Adipose tissue (tissue), 3 donors: ENCODE results near the gene FXN. TPM values are rescaled to one million over a fixed set of nuclear protein-coding genes. Genes with fewer than 3 reads are reported as not detected.
"Not testable (repeated sequence)": the region's sequence is repeated elsewhere in the genome, so short reads cannot be mapped to it uniquely, and the experiment has no call there.

Experiments used
- H3K27ac ChIP-seq: one replicate; pipeline ENCODE4 v1.5.1; 2013; ENCODE audit warnings: low read depth, low read length
- WGBS, 3 donors: extraction: QIAGEN DNeasy Blood & Tissue Kit; methylation state at CpG; one replicate each; pipeline ENCODE4 v1.1.7; 2013; 5-methylcytosine and 5-hydroxymethylcytosine counted together
- polyA plus RNA-seq, 3 donors: library from polyadenylated mRNA; stranded (reverse); fragments of 200-250 nt; gene quantifications; one replicate each; pipeline ENCODE4 v1.2.3, GENCODE V29; 2013
- donor health status: healthy with polysubstance abuse.
- donor health status: Bipolar disorder and iron deficiency.
- donor health status: healthy.

FXN gene
- polyA plus RNA-seq, 3 donors: 8.3 to 15.2 (median 12.1) TPM

DNA sequence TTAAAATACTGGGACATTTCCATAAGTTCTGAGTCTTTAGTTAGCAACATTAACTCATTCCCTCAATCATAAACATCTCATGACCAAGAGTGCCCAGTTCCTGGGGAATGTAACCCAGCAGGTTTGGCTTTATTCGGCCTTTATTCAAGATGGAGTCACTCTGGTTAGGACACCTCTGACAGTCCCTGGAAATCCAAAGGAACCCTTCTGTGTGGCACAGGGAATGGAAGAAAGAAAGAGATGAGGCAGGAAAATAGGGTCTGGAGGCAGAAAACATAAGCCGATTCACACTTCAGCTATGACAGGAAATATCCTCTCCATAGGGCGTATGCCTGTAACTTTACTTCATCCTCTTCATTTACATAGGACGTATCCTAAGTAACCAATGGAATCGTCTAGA is 53.5 kb downstream of the FXN start:
- WGBS, 3 donors: 88 to 95% (median 93%) methylated on average over 5 of the region's 5 CpGs
- H3K27ac ChIP-seq: no peak overlapping the region

DNA sequence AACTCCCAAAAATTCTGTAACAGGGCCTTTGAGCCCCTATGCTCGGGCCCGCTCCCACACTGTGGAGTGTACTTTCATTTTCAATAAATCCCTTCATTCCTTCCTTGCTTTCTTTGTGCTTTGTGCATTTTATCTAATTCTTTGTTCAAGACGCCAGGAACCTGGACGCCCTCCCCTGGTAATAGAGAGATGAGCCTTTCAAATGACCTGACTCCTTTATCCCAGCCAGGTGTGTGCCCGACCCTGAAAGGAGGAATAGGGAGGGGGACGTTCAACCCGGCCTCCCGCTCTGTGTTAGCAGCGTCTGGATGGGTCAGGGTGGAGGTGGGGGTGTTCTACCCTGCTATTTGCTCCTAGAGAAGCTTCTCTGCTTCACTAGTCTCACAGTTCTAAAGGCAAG is 53.9 kb downstream of the FXN start:
- no peak overlapping the region for H3K27ac ChIP-seq
- 73 to 91% (median 90%) methylated on average over 9 of the region's 9 CpGs for WGBS, 3 donors

DNA sequence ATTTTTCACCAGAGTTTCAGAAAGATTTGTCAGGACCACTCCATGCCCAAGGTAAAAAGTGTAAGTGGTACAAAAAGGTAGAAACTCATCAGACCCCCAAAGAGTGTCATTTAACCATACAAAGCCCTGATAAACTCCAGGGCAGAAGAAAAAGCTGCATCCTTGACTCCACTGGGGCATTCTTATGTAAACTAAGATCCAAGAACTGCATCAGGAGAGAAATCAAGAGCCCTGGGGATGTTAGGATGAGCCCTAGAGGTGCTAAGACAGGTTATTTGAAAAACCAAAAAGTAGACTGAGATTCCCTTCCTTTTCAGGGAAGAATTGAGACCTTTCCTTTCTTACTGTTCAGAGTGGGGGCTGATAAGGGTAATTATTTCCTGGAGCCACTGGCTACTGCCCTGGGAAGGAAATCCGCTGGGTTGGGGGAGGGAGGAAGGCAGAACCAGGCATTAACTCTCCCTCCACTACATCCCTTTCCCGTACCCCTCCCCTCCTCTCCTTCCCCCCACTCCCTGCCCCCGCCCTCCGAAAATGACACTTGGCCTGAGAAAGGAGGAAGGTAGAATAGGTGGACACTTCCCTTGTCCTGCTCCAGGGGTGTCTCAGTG is 54.7 kb downstream of the FXN start:
- no peak overlapping the region for H3K27ac ChIP-seq
- WGBS, 3 donors: 49 to 78% (median 73%) methylated on average over 4 of the region's 4 CpGs

DNA sequence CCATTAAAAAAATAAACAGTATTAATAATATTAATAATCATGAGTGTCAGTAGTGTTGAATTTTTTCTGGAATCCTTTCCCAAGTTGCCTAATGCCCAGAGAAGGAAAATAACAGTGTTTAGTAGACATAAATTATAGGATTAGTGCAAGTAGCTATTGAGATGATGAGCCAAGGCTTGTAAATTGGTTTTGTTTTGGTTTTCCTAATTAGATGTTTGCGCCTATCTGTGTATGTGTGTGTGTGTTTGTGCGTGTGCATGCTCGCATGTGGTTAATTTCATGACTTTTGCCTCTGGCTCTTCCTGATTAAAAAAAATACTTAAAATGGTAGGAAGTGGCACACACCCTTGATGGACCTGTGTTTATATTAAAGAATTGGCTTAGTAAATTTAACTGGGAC is 55.4 kb downstream of the FXN start:
- WGBS, 3 donors: 79 to 90% (median 86%) methylated on average over 3 of the region's 3 CpGs
- H3K27ac ChIP-seq: no peak overlapping the region

DNA sequence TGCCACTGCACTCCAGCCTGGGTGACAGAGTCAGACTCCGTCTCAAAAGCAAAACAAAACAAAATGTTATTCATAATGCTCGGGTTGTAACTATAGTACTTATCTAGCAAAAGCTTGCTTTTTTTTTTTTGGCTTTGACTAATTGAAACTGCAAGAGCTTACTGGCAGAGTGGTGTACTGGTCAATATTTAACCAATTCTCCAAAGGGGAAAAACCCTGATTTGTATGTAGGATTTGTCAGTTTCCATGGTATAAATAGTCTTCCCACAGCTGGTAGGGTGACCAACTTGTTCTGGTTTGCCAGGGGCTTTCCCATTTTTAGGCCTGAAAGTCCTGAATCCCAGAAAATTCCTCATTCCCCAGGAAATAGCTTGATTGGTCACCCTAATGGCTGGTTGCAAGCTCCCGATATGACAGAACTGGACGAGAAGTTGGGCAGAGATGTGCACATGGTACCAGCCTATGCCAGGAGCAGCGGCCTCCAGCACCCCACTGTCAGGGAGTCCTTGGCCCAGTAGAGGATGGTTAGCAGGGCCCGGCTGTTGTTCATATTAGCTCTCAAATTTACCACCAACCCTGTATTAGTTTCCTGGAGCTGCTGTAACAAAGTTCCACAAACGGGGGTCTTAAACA is 58.0 kb downstream of the FXN start:
- WGBS, 3 donors: 36 to 94% (median 92%) methylated on average over 7 of the region's 7 CpGs
- H3K27ac ChIP-seq: no peak overlapping the region

DNA sequence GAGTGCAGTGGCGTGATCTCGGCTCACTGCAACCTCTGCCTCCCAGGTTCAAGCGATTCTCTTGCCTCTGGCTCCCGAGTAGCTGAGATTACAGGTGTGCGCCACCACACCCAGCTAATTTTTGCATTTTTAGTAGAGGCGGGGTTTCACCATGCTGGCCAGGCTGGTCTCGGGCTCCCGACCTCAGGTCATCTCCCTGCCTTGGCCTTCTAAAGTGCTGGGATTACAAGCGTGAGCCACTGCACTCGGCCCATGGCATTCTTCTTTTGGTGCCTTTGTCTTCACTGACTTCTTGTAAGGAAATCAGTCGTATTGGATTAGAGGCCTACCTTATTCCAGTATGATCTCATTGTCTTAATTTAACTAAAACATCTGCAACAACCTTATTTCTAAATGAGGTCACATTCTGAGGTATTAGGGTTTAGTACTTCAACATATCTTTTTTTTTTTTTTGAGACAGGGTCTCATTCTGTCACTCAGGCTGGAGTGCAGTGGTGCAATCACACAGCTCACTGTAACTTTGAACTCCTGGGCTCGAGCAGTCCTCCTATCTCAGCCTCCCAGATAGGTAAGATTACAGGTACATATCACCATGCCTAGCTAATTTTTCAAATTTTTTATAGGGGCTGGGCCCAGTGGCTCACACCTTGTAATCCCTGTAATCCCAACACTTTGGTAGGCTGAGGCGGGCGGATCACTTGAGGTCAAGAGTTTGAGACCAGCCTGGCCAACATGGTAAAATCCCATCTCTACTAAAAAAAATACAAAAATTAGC is 59.0 kb downstream of the FXN start:
- H3K27ac ChIP-seq: not testable (repeated sequence)
- 95 to 97% (median 96%) methylated on average over 14 of the region's 14 CpGs for WGBS, 3 donors

DNA sequence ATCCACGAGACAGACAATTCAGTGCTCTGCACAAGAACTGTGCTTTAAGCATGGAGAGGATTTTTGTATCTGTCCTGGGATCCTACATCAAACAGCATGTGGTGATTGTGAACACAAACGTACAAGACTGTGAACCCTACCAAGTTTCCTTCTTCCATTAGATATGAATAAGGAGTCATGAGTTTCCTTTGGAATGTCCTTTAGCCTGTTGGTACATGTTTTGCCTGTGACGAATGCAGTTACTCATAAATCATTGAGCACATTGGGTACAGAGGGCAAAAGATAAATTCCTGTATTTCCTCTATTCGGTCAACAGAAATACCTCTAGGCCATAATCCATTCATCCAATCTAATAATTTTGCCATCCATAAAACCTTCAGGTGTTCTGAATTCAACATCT is 61.5 kb downstream of the FXN start:
- H3K27ac ChIP-seq: no peak overlapping the region
- WGBS, 3 donors: 46 to 89% (median 67%) methylated on average over 4 of the region's 4 CpGs

DNA sequence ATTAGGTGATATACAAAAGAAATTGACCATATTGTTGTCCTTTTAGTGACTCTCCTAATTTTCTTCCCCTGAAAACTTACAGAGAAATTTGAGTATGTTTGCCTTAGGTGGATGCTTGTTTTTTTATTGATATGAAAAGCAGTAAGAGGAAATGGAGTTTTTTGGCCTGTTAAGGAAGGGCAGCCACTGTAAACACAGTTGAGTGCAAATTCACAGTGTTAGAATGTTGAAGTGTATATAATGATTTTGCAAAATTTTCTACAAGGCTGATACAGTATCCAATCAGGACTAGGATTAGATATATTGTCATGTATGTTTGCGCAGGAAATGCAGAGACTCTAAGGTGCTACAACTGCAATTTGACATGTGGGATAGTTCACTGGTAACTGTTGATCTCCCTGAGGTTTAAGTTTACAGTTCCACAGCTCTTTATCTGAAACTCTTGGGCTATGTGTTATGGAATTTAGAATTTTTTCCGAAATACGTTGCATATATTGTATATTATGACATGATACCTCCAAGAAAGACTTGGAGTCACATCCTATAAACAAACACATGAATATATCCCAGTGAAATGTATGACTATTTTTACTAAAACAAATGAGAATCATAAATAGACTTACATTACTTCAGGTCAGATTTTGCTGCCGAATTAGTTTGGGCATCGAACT is 62.5 kb downstream of the FXN start:
- no peak overlapping the region for H3K27ac ChIP-seq
- WGBS, 3 donors: 88 to 97% (median 91%) methylated on average over 5 of the region's 5 CpGs

DNA sequence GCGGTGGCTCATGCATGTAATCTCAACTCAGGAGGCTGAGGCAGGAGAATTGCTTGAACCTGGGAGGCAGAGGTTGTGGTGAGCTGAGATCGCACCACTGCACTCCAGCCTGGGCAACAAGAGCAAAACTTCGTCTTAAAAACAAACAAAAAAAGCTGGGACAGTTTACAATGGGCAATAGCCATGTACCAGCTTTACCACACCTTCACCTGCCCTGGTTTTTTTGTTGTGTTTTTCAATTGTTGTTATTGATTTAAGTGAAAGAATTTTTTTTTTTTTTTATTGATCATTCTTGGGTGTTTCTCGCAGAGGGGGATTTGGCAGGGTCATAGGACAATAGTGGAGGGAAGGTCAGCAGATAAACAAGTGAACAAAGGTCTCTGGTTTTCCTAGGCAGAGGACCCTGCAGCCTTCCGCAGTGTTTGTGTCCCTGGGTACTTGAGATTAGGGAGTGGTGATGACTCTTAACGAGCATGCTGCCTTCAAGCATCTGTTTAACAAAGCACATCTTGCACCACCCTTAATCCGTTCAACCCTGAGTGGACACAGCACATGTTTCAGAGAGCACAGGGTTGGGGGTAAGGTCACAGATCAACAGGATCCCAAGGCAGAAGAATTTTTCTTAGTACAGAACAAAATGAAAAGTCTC is 67.9 kb downstream of the FXN start:
- H3K27ac ChIP-seq: not testable (repeated sequence)
- 73 to 92% (median 86%) methylated on average over 3 to 4 of the region's 7 CpGs for WGBS, 3 donors

DNA sequence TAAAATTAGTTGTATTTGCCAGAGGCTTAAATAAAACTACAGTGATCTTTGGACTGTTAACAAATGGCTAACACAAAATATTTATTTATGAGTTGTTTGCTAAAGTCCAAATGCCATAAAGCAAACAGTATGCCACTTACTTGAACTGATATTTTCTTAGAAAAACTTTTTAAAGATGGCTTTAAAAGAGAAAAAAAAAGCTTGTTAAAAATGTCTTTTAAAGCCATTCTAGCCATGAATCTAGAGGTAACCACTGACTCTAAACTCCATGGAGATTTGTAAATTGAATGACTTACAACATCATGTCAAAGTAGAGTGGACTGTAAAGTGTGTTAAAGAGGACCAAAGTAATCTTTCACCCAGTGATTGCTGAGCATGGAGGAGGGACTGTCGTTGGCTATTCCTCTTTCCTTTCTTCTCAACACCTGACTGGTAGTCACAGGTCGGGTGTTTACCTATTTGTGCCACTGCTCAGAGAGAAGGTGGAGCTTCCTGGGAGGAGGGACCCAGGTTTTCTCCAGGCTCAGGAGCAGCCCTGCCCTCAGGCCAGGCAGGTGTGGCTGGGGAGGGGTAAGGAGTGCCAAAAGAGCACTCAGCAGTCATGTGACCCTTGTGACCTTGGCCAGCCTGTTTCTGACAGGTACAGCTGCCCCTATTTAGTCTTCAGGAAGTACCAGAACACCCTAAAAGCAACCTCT is 69.4 kb downstream of the FXN start:
- WGBS, 3 donors: 30 to 71% (median 53%) methylated on average over 2 of the region's 2 CpGs
- no peak overlapping the region for H3K27ac ChIP-seq

DNA sequence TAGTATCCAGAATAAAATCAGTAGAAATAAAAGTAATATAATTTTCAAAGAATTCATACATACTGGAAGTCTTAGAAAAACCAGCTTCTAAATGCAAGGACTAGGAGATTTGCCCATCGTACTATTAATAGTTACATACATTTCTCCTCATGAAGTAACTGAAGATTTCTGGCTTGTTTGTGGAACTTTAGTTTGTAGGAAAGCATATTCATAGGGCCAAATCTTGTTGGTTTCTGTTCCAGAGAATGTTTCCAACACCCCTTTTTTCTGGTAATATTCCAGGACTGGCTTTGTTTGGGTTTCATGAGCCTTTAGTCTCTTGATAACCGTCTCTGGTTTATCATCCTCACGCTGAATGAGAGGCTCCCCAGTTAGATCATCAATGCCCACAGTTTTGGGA is 72.2 kb downstream of the FXN start:
- 55 to 76% (median 68%) methylated on average over 3 of the region's 3 CpGs for WGBS, 3 donors
- H3K27ac ChIP-seq: no peak overlapping the region

DNA sequence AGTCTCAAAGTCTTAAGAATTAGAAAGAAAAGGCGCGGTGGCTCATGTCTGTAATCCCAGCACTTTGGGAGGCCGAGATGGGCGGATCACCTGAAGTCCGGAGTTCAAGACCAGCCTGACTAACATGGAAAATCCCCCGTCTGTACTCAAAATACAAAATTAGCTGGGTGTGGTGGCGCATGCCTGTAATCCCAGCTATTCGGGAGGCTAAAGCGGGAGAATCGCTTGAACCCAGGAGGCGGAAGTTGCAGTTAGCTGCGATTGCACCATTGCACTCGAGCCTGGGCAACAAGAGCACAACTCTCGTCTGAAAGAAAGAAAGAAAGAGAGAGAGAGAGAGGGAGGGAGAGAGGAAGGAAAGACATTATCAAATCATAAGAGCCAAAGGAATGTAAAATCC is 73.2 kb downstream of the FXN start:
- 94 to 96% (median 95%) methylated on average over 14 of the region's 14 CpGs for WGBS, 3 donors

DNA sequence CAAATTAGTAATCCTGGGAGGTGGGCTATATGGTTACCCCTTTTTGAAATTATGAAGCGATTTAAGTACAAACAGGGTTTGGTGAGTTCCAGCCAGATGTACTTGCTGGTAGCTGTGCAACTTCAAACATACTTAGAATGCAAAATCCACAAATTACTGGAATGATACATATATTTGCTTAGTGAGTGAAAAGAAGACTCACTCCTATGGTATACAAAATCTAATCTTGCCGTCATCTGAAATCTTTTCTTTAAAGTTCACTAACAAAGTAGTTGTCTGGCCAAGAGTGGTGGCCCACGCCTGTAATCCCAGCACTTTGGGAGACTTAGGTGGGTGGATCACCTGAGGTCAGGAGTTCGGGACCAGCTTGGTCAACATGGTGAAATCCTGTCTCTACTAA is 73.6 kb downstream of the FXN start:
- WGBS, 3 donors: 69 to 84% (median 83%) methylated on average over 4 of the region's 4 CpGs
- no peak overlapping the region for H3K27ac ChIP-seq

More for the DNA sequence above, 73.2 kb downstream of the FXN start:
- not testable (repeated sequence) for H3K27ac ChIP-seq

DNA sequence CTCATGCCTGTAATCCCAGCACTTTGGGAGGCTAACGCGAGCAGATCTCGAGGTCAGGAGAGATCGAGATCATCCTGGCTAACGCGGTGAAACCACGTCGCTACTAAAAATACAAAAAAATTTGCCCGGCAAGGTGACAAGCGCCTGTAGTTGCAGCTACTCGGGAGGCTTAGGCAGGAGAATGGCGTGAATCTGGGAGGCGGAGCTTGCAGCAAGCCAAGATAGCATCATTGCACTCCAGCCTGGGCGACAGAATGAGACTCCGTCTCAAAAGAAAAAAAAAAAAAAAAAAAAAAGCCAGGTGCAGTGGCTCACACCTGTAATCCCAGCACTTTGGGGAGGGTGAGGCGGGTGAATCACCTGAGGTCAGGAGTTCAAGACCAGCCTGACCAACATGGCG is 77.1 kb downstream of the FXN start:
- 96 to 99% (median 97%) methylated on average over 17 of the region's 17 CpGs for WGBS, 3 donors

DNA sequence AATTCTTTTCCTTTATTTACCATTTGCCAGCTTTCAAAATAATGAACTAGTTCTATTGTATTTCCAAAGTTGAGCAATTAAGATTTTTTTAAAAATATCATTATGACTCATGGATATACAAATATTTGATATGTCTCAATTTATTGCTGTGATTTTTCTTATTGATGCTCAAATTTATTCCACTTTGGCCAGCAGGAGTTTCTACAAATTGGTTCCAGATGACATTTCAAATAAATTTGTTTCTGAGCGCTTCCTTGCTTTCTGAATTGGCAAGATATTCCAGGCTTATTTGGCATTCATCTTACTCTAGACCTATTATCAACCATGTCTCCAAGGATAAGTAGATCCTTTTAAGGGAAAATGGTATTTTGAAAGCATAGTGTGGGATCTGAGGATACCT is 80.1 kb downstream of the FXN start:
- H3K27ac ChIP-seq: no peak overlapping the region
- 66 to 78% (median 78%) methylated on average over 1 of the region's 1 CpG for WGBS, 3 donors

More for the DNA sequence above, 77.1 kb downstream of the FXN start:
- H3K27ac ChIP-seq: not testable (repeated sequence)

DNA sequence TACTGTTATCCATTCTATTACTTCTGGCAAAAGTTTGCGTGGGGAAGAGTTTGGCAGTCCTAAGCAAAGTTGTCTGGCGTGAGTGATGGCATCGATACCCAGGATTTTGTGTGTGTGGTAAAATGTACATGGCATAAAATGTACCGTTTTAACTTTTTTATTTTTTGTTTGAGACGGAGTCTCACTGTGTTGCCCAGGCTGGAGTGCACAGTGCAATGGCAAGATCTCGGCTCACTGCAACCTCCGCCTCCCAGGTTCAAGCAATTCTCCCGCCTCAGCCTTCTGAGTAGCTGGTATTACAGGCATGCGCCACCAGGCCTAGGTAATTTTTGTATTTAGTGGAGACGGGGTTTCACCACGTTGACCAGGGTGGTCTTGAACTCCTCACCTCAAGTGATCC is 83.1 kb downstream of the FXN start:
- H3K27ac ChIP-seq: no peak overlapping the region
- 88 to 93% (median 89%) methylated on average over 11 of the region's 11 CpGs for WGBS, 3 donors

DNA sequence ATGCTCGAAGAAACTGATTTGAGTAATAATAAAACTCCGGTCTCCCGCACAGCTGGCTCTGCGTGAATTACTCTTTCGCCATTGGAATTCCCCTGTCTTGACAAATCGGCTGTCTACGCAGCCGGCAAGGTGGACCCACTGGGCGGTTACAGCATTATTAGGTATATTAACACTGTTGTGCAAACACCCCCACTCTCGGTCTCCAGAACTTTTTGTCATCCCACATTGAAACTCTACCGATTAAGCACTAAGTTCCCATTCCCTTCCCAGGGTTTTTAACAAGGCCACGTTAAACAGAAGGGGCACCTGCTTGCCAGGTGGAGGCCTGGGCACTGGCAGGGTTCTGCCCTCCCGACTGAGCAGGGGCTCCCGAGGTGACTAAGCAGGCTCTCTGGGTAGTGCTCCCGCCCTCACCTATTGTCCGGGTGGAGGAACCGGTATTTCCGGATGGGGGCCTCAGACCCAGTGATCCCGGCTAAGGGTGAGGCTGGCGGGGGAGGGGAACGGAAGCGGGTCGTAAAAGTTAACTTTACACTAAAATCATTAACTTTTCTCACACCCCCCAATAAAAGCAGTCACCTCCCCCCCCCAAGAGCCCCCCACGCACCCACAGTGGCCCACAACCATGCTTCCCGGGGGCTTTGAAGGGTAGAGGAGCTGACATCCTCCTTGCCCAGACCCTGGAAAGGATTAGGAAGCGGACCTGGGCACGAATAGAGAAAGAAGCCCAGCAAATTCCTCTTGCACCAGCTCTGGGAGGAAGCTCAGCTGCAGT is 85.0 kb downstream of the FXN start:
- WGBS, 3 donors: 15 to 45% (median 37%) methylated on average over 27 of the region's 27 CpGs
- no peak overlapping the region for H3K27ac ChIP-seq
